PFSK-1 (cell line): ENCODE data around the gene EVL.

Experiments
- FOXP2 ChIP-seq: optimal IDR thresholded peaks from 2 replicates; pipeline ENCODE3; 2011; ENCODE audit warnings: borderline replicate concordance, control low read depth, inconsistent platforms; ENCODE audit not compliant: insufficient read depth; ENCODE audit errors: extremely low read length, extremely low read depth
- POLR2AphosphoS5 ChIP-seq: IDR thresholded peaks from 2 replicates; pipeline ENCODE4 v1.6.1; 2012; ENCODE audit warnings: low read depth, mild to moderate bottlenecking, control low read depth, low read length, moderate library complexity
- SIN3A ChIP-seq: IDR thresholded peaks from 2 replicates; pipeline ENCODE4 v1.6.1; 2012; ENCODE audit warnings: mild to moderate bottlenecking, low read length, moderate library complexity, borderline replicate concordance; ENCODE audit not compliant: insufficient read depth
- TAF1 ChIP-seq: IDR thresholded peaks from 2 replicates; pipeline ENCODE4 v1.6.1; 2012; ENCODE audit warnings: low read length, control low read depth, borderline replicate concordance; ENCODE audit not compliant: insufficient read depth
- TF ChIP-seq, protein P1 (sequence below), 2 experiments: IDR thresholded peaks; 2 replicates each; pipeline versions ENCODE4 v1.6.1 to v1.8.0; 2011 to 2012; ENCODE audit warnings: low read depth in 2 of 2, low read length in 2 of 2, control low read depth in 1 of 2, inconsistent platforms in 1 of 2, mild to moderate bottlenecking in 1 of 2, moderate library complexity in 1 of 2; ENCODE audit not compliant: insufficient read depth in 1 of 2

The EVL gene

DNA sequence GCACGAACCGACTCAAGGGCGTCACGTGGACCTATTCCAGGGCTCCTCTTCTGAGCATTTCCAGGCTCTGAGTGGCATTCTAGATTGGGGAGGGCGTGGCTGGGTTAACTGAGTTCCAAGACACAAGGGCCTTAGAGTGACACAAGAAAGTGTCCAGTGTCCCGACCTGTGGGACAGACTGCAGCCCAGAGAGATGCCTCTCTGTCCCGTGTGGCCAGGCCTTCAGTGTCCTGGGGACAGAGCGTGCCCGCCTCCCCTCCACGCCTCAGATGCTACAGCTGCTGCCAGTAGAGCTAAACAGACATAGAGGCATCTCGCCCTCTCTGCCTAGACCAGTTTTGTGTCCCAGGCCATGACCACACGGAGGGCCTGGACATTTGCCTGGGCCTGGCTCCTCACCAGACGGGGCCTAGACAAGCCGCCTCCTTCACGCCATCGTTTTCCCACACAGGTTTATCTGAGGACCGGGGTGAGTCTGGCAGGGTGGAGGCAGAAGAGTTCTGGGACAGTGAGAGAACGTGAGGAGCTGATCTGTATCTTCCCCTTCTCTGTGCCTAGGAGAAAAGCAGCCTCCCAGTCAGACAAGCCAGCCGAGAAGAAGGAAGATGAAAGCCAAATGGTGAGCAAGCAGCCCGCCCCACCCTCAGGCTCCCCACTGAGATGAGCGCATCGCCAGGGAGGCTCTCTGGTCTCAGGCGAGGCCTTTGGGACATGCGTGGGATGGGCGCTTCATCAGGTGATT, 67.1 kb downstream of the EVL start:
- TF ChIP-seq FOXP2 (no peak), POLR2AphosphoS5 (no peak), SIN3A (no peak), TAF1 (no peak)
- TF ChIP-seq, protein P1, sequence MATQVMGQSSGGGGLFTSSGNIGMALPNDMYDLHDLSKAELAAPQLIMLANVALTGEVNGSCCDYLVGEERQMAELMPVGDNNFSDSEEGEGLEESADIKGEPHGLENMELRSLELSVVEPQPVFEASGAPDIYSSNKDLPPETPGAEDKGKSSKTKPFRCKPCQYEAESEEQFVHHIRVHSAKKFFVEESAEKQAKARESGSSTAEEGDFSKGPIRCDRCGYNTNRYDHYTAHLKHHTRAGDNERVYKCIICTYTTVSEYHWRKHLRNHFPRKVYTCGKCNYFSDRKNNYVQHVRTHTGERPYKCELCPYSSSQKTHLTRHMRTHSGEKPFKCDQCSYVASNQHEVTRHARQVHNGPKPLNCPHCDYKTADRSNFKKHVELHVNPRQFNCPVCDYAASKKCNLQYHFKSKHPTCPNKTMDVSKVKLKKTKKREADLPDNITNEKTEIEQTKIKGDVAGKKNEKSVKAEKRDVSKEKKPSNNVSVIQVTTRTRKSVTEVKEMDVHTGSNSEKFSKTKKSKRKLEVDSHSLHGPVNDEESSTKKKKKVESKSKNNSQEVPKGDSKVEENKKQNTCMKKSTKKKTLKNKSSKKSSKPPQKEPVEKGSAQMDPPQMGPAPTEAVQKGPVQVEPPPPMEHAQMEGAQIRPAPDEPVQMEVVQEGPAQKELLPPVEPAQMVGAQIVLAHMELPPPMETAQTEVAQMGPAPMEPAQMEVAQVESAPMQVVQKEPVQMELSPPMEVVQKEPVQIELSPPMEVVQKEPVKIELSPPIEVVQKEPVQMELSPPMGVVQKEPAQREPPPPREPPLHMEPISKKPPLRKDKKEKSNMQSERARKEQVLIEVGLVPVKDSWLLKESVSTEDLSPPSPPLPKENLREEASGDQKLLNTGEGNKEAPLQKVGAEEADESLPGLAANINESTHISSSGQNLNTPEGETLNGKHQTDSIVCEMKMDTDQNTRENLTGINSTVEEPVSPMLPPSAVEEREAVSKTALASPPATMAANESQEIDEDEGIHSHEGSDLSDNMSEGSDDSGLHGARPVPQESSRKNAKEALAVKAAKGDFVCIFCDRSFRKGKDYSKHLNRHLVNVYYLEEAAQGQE (IDR thresholded peaks at IDR 0.05; ENCODE audit: insufficient read depth in 1 of 2, low read depth in 2 of 2, low read length in 2 of 2), result no peak

- TF ChIP-seq SIN3A (no peak), POLR2AphosphoS5 (no peak), TAF1 (no peak), FOXP2 (no peak)
- TF ChIP-seq, protein P1 (IDR thresholded peaks at IDR 0.05; ENCODE audit: insufficient read depth in 1 of 2, low read depth in 2 of 2, low read length in 2 of 2), result no peak
Observed at GRCh38 chr14:100132903-100133510, 67.8 kb downstream of the EVL start.

DNA sequence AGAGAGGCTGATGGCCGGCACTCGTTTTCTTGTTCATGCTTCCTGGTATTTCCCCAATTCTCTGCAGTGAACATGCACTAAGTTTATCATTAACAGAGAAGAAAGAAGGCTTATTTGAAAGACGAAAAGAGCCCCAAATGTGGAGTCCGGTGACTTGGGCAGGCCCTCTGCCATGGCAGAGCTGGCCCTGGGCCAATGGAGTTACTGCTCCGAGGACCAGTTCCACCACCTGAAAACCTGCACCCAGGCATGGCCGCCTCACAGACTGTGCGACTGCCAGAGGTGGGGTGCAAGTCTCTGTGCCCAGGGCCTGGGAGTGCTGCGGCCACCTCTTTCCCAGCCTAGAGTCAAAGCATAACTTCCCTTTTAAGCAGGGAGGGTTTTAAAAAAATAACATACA, 69.4 kb downstream of the EVL start:
- TF ChIP-seq POLR2AphosphoS5 (no peak), FOXP2 (no peak), TAF1 (no peak), SIN3A (no peak)
- TF ChIP-seq, protein P1 (IDR thresholded peaks at IDR 0.05; ENCODE audit: insufficient read depth in 1 of 2, low read depth in 2 of 2, low read length in 2 of 2), result no peak

DNA sequence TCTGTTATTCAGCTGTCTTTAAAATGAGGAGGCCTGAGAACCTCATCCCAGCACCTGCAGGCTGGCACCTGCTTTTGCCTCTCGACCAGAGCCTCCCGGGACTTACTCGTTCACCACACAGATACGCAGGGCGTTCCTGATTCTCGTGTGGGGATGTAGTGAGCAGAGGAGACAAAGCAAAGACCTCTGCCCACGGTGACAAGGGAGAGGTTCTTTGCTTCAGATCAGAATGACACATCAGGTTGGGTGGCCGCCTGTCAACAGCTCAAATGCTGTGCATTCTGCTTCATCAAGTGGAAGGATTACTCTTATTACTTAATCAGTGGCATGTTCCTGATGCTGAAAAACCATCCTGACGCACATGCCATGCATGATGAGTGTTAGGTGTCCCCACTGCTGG, 69.9 kb downstream of the EVL start:
- TF ChIP-seq POLR2AphosphoS5 (no peak), TAF1 (no peak), FOXP2 (no peak), SIN3A (no peak)
- TF ChIP-seq, protein P1 (IDR thresholded peaks at IDR 0.05; ENCODE audit: insufficient read depth in 1 of 2, low read depth in 2 of 2, low read length in 2 of 2), result no peak
